Upper lobe of left lung (tissue), 6 donors: ENCODE results near the gene BORCS8. TPM values are rescaled to one million over a fixed set of nuclear protein-coding genes. Genes with fewer than 3 reads are reported as not detected.

Source experiments
- ATAC-seq, 2 donors: fragments of 200-7000 bp; cut with Tn5 transposase; one replicate each; pipeline ENCODE4 v1.9.1; 2022; ENCODE audit warnings: mild to moderate bottlenecking in 2 of 2, moderate library complexity in 2 of 2; ENCODE audit not compliant: low FRiP score in 2 of 2
- DNase-seq, 2 donors: peaks; one replicate each; pipeline ENCODE4 v3.0.0-alpha.2; 2019 to 2020
- H3K27ac ChIP-seq, 4 donors: fragments of 200-600 bp; sonication (generic); one replicate each; pipeline ENCODE4 v1.5.1; 2016 to 2019
- H3K27me3 ChIP-seq, 4 donors: fragments of 200-600 bp; sonication (generic); one replicate each; pipeline ENCODE4 v1.5.1; 2017 to 2019
- H3K36me3 ChIP-seq, 4 donors: fragments of 200-600 bp; sonication (generic); one replicate each; pipeline ENCODE4 v1.5.1; 2016 to 2019
- H3K4me1 ChIP-seq, 4 donors: fragments of 200-600 bp; sonication (generic); one replicate each; pipeline ENCODE4 v1.5.1; 2018 to 2019
- H3K4me3 ChIP-seq, 4 donors: fragments of 200-600 bp; sonication (generic); one replicate each; pipeline ENCODE4 v1.5.1; 2017 to 2019; ENCODE audit warnings: mild to moderate bottlenecking in 2 of 4, moderate library complexity in 1 of 4
- H3K9me3 ChIP-seq, 4 donors: fragments of 200-600 bp; sonication (generic); one replicate each; pipeline ENCODE4 v1.5.1; 2018 to 2019
- EP300 ChIP-seq, 4 donors: sonication (generic); formaldehyde crosslinking; IDR thresholded peaks; one replicate each; pipeline ENCODE4 v1.5.1; 2017; ENCODE audit warnings: antibody characterized with exemption in 4 of 4, control low read depth in 2 of 4
- POLR2A ChIP-seq, 4 donors: fragments of 450-650 bp; IDR thresholded peaks; one replicate each; pipeline ENCODE4 v1.5.1; 2016 to 2017; ENCODE audit warnings: antibody characterized with exemption in 4 of 4, mild to moderate bottlenecking in 2 of 4
- POLR2AphosphoS5 ChIP-seq, 2 donors: sonication (generic); formaldehyde crosslinking; IDR thresholded peaks; one replicate each; pipeline ENCODE4 v1.5.1; 2017; ENCODE audit warnings: antibody characterized with exemption in 2 of 2
- WGBS, 2 donors: methylation state at CpG; one replicate each; pipeline ENCODE4 v1.1.5; 2017 to 2018; 5-methylcytosine and 5-hydroxymethylcytosine counted together
- total RNA-seq, 6 donors: library from RNA; depleted of rRNA in 4 of 6; stranded (reverse); fragments of >200 nt in 4 of 6; gene quantifications; one replicate each; pipeline versions ENCODE4 v1.1.0 to v1.2.1, GENCODE V29; 2016 to 2021
- TF ChIP-seq, protein P1 (sequence below), 6 experiments: fragments of 450-650 bp in 4 of 6; fragments of 200-600 bp in 2 of 6; sonication (generic) in 2 of 6; IDR thresholded peaks; one replicate each; pipeline ENCODE4 v1.5.1; 2016 to 2019; ENCODE audit warnings: antibody characterized with exemption in 6 of 6
- donor health status: DM: no; HTN: no; CAD: no; lungs with moderate emphysema.
- donor health status: DM: no; HTN: yes; CAD: no; lungs with severe emphysema.

Gene BORCS8
- total RNA-seq, 6 donors from 2014 or later = 10.1 to 55.5 (median 34.0) TPM

- H3K4me3 ChIP-seq = no peak overlapping the region
- WGBS, 2 donors = 97% methylated on average over 14 of the region's 14 CpGs
- peak overlapping the region; percentile 43 to 84 (median 70) for H3K27ac ChIP-seq
- TF ChIP-seq EP300 (IDR thresholded peaks at IDR 0.05) = no peak
- TF ChIP-seq, protein P1, sequence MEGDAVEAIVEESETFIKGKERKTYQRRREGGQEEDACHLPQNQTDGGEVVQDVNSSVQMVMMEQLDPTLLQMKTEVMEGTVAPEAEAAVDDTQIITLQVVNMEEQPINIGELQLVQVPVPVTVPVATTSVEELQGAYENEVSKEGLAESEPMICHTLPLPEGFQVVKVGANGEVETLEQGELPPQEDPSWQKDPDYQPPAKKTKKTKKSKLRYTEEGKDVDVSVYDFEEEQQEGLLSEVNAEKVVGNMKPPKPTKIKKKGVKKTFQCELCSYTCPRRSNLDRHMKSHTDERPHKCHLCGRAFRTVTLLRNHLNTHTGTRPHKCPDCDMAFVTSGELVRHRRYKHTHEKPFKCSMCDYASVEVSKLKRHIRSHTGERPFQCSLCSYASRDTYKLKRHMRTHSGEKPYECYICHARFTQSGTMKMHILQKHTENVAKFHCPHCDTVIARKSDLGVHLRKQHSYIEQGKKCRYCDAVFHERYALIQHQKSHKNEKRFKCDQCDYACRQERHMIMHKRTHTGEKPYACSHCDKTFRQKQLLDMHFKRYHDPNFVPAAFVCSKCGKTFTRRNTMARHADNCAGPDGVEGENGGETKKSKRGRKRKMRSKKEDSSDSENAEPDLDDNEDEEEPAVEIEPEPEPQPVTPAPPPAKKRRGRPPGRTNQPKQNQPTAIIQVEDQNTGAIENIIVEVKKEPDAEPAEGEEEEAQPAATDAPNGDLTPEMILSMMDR (IDR thresholded peaks at IDR 0.05) = no peak
- TF ChIP-seq POLR2AphosphoS5 (IDR thresholded peaks at IDR 0.05) = no peak
- no peak for TF ChIP-seq POLR2A (IDR thresholded peaks at IDR 0.05)
- ATAC-seq (no peak), DNase-seq (no peak)
- H3K36me3 ChIP-seq = peaks cover 8 to 36% (median 16%) of the 10 kb centered on the region in 4 donors
- no peaks in the 10 kb centered on the region for H3K27me3 ChIP-seq
- peaks cover 22 to 50% (median 25%) of the 10 kb centered on the region in 4 donors for H3K4me1 ChIP-seq
- no peaks in the 10 kb centered on the region for H3K9me3 ChIP-seq
Observed at GRCh38 chr19:19186742-19187141, 5.2 kb downstream of the BORCS8 start.

GRCh38 chr19:19185853-19186740 is 5.9 kb downstream of the BORCS8 start:
- H3K4me3 ChIP-seq = no peak overlapping the region
- peaks cover 10 to 42% (median 19%) of the 10 kb centered on the region in 4 donors for H3K36me3 ChIP-seq
- 63 to 69% methylated on average over 2 to 9 of the region's 9 CpGs for WGBS, 2 donors
- H3K27me3 ChIP-seq = no peaks in the 10 kb centered on the region
- DNase-seq = peak in 1 of 2 donors; percentile 43
- no peaks in the 10 kb centered on the region for H3K9me3 ChIP-seq
- H3K27ac ChIP-seq = peak overlapping the region; percentile 43 to 84 (median 70)
- peak; percentile 65 to 76 for ATAC-seq
- TF ChIP-seq EP300 (IDR thresholded peaks at IDR 0.05) = no peak
- TF ChIP-seq, protein P1 (IDR thresholded peaks at IDR 0.05) = peak; percentile 44 to 73 (median 50)
- H3K4me1 ChIP-seq = peaks cover 20 to 46% (median 21%) of the 10 kb centered on the region in 4 donors

- H3K4me3 ChIP-seq = no peak overlapping the region
- peaks cover 13 to 74% (median 46%) of the 10 kb centered on the region in 4 donors for H3K36me3 ChIP-seq
- peaks cover 0 to 3% (median 0%) of the 10 kb centered on the region in 4 donors for H3K9me3 ChIP-seq
- peaks cover 0 to 9% (median 0%) of the 10 kb centered on the region in 4 donors for H3K4me1 ChIP-seq
- ATAC-seq = no peak
- H3K27ac ChIP-seq = peak overlapping the region in 2 of 4 donors; percentile 5 to 34
- DNase-seq = no peak
- H3K27me3 ChIP-seq = no peaks in the 10 kb centered on the region
- WGBS, 2 donors = 83 to 88% methylated on average over 9 of the region's 9 CpGs
- TF ChIP-seq POLR2A (IDR thresholded peaks at IDR 0.05) (no peak), EP300 (IDR thresholded peaks at IDR 0.05) (no peak), POLR2AphosphoS5 (IDR thresholded peaks at IDR 0.05) (no peak)
- TF ChIP-seq, protein P1 (IDR thresholded peaks at IDR 0.05) = no peak
Observed at GRCh38 chr19:19181488-19181998, 10.4 kb downstream of the BORCS8 start.

- Histone ChIP-seq H3K9me3 (peaks cover 0 to 3% (median 0%) of the 10 kb centered on the region in 4 donors), H3K4me1 (peaks cover 0 to 4% (median 0%) of the 10 kb centered on the region in 4 donors), H3K27ac (no peak overlapping the region), H3K27me3 (no peaks in the 10 kb centered on the region), H3K4me3 (no peak overlapping the region), H3K36me3 (peaks cover 13 to 72% (median 47%) of the 10 kb centered on the region in 4 donors)
- WGBS, 2 donors = 88 to 97% methylated on average over 7 to 11 of the region's 17 CpGs
- ATAC-seq (no peak), DNase-seq (no peak)
- no peak for TF ChIP-seq POLR2AphosphoS5 (IDR thresholded peaks at IDR 0.05)
- no peak for TF ChIP-seq EP300 (IDR thresholded peaks at IDR 0.05)
- no peak for TF ChIP-seq POLR2A (IDR thresholded peaks at IDR 0.05)
Observed at GRCh38 chr19:19179548-19180441, 12.2 kb downstream of the BORCS8 start.
